GM21447 (cell line): ENCODE measurements around the gene AGXT.

Source experiments
- ATAC-seq: cut with Tn5 transposase; IDR thresholded peaks from one replicate; pipeline ENCODE4 v1.9.1; 2021; ENCODE audit not compliant: unreplicated experiment

Gene AGXT

GRCh38 chr2:240925191-240925567 is 56.6 kb downstream of the AGXT start:
- no peak for ATAC-seq

DNA sequence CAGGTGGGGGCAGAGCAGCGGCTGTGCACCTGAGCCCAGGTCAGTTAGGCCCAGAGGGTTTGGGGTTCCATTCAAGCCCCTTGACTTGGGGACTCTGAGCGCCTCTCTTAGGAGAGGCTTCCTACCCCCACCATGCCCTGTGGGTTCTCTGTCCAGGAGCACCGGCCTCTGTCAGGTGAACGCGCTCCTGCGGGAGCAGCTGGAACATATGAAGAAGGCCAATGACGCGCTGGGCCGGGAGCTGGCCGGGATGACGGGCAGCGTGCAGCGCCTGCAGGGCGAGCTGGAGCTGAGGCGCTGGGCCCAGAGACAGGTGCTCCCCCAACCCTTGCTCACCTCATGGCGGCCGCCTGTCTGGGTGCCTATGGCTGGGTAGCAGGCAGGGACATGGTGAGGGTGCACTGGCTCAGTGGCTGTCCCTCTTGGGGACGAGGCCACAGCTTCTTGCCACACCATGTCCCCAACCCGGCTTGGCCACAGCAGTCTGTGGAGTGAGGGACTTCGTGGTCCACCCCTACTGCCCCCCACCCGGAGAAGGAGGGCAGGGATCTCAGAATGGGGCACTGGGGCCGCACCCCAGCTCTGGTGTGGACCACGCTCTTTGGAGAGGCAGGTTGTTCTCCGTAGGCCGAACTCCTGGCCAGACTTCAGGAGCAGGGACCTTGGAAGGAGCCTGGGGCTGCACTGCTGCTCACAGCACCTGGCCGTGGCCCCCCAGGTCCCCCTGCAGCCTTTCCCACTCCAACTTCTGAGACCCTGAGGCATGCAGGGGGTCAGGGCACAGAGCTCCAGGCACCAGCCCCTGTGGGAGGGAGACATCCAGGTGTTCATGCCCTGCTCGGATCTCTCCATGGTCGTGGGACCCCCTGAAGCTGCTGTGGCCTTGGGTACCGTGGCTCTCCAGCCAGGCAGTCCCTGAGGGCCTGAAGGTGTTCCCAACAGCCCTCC is 57.2 kb downstream of the AGXT start:
- no peak for ATAC-seq

- no peak for ATAC-seq
Measured at GRCh38 chr2:240926516-240927389, 58.1 kb downstream of the AGXT start.

DNA sequence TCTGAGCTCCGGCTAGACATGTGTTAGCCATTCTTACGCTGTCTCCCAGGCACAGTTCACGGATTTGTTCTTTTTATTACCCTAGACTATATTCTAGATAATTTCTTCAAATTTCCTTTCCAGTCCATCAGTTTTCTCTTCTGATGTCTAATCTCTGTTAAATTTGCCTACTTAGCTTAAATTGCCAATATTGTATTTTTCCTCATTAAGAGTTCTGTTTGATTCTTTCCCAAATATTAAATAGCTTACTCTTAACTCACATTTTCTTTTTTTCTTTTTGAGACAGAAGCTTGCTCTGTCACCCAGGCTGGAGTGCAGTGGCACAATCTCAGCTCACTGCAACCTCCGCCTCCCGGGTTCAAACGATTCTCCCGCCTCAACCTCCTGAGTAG is 58.8 kb downstream of the AGXT start:
- no peak for ATAC-seq

DNA sequence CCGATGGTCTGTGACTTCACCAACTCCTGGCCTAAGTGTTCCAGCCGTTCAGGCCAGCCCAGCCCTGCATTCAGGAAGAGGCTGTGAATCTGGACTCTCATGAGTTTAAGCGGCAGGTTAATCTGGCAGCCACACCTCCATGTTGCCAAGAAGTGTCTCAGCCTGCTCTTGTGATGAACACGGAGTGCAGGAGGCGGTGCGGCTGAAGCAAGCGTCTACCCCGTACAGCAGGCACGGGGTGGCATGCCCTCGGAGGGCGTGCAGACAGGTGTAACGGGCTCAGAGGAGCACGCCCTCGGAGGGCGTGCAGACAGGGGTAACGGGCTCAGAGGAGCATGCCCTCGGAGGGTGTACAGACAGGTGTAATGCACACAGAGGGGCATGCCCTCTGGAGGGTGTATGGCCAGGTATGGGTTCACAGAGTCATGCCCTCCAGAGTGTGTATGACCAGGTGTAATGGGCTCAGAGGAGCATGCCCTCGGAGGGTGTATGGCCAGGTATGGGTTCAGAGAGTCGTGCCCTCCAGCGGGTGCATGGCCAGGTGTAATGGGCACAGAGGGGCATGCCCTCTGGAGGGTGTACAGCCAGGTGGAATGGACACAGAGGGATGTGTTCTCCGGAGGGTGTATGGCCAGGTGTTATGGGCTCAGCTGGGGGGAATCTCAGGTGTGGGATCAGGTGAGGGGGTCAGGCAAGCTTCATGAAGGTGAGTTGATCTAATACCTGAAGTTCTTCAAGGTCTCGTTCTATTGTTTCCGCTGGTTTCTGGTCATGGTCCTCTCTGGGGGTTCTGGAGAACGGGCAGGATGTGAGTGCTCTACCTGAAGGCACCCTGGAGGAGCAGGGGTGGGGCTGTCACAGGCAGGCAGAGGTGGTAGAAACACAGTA is 60.1 kb downstream of the AGXT start:
- ATAC-seq: no peak

DNA sequence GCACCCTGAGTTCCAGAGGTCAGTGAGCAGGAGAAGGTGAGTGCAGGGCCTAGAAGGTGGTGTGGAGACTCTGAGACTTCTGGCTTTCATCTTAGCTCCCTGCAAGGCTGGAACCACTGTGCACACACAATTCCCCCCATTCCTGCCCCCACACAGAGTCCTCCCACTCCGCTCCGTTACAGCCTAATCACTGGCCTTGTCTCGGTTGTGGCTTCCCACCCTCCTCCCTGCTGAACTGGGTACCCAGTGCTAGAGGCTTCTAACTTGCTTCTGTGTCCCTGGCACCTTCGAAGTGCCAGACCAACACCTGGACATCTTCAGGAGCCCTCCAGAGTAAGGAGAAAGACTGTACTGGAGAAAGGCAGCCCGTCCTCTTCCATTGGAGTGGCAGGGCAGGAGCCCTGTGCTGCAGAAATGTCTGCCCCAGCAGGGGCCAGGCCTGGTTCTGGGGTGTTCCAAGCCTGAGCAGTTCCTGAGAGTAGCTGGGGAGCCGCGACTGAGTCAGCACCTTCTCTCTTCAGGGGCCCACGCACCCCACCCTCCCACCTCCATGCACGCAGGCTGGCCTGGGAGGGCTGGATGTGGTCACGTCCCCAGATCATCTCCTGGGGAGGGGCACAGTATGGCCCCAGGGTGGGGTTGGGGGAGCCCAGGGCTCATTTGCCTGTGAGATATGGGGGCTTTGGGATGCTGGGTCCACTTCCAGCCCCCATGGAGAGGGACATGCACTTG is 60.9 kb downstream of the AGXT start:
- no peak for ATAC-seq
